HepG2 (cell line): ENCODE measurements around the gene C1QTNF5. TPM values are rescaled to one million over a fixed set of nuclear protein-coding genes. Genes with fewer than 3 reads are reported as not detected.

Experiments used
- ARID2 ChIP-seq: sonication (generic); formaldehyde crosslinking; IDR thresholded peaks from 2 replicates; pipeline ENCODE4 v1.8.1; 2022; ENCODE audit warnings: mild to moderate bottlenecking, missing genetic modification reagents, borderline replicate concordance
- CBX5 ChIP-seq: sonication (generic); formaldehyde crosslinking; IDR thresholded peaks from 2 replicates; pipeline ENCODE4 v1.4.0; 2020; ENCODE audit warnings: missing genetic modification reagents, borderline replicate concordance
- DR1 ChIP-seq: sonication (generic); formaldehyde crosslinking; IDR thresholded peaks from 2 replicates; pipeline ENCODE4 v1.8.0; 2021; ENCODE audit warnings: mild to moderate bottlenecking, missing genetic modification reagents, inconsistent platforms
- GTF2F1 ChIP-seq: fragments of 150-350 bp; IDR thresholded peaks from 2 replicates; pipeline ENCODE4 v1.6.1; 2014; ENCODE audit warnings: low read length
- HNF1B ChIP-seq: sonication (generic); formaldehyde crosslinking; IDR thresholded peaks from 2 replicates; pipeline ENCODE4 v1.5.1; 2020; ENCODE audit warnings: mild to moderate bottlenecking, moderate library complexity, missing genetic modification reagents
- NR3C1 ChIP-seq: sonication (generic); formaldehyde crosslinking; IDR thresholded peaks from 2 replicates; pipeline ENCODE4 v1.4.0; 2020; ENCODE audit warnings: missing genetic modification reagents
- PAXIP1 ChIP-seq: sonication (generic); formaldehyde crosslinking; conservative IDR thresholded peaks from 2 replicates; pipeline ENCODE4 v1.4.0; 2020; ENCODE audit warnings: mild to moderate bottlenecking, missing genetic modification reagents, moderate library complexity
- RXRA ChIP-seq: sonication (generic); formaldehyde crosslinking; IDR thresholded peaks from 2 replicates; pipeline ENCODE4 v1.5.1; 2020; ENCODE audit warnings: missing genetic modification reagents
- SMAD9 ChIP-seq: sonication (generic); formaldehyde crosslinking; IDR thresholded peaks from 2 replicates; pipeline ENCODE4 v1.5.1; 2020; ENCODE audit warnings: mild to moderate bottlenecking, missing genetic modification reagents
- SSRP1 ChIP-seq: IDR thresholded peaks from 2 replicates; pipeline ENCODE4 v1.6.1; 2016; ENCODE audit warnings: control low read depth
- STAT6 ChIP-seq: sonication (generic); formaldehyde crosslinking; IDR thresholded peaks from 2 replicates; pipeline ENCODE4 v1.4.0; 2020; ENCODE audit warnings: missing genetic modification reagents, mild to moderate bottlenecking, borderline replicate concordance
- TBL1XR1 ChIP-seq: fragments of 150-350 bp; IDR thresholded peaks from 2 replicates; pipeline ENCODE4 v1.6.1; 2014; ENCODE audit warnings: borderline replicate concordance, low read length; ENCODE audit not compliant: partially characterized antibody
- TRIM22 ChIP-seq: fragments of 450-650 bp; IDR thresholded peaks from 2 replicates; pipeline ENCODE4 v1.6.1; 2017
- TSC22D2 ChIP-seq: sonication (generic); formaldehyde crosslinking; IDR thresholded peaks from 2 replicates; pipeline ENCODE4 v1.5.1; 2020; ENCODE audit warnings: missing genetic modification reagents, mild to moderate bottlenecking, borderline replicate concordance
- ZMYM2 ChIP-seq: sonication (generic); formaldehyde crosslinking; IDR thresholded peaks from 2 replicates; pipeline ENCODE4 v1.8.0; 2022; ENCODE audit warnings: mild to moderate bottlenecking, missing genetic modification reagents
- ZNF282 ChIP-seq: fragments of 450-650 bp; IDR thresholded peaks from 2 replicates; pipeline ENCODE4 v1.6.1; 2018; ENCODE audit not compliant: partially characterized antibody
- ZNF614 ChIP-seq: IDR thresholded peaks from 2 replicates; pipeline ENCODE4 v1.6.1; 2018; ENCODE audit warnings: missing biosample characterization, missing genetic modification reagents, inconsistent platforms, borderline replicate concordance
- ZNF777 ChIP-seq: sonication (generic); formaldehyde crosslinking; IDR thresholded peaks from 2 replicates; pipeline ENCODE4 v1.4.0; 2020; ENCODE audit warnings: missing genetic modification reagents
- polyA plus RNA-seq, 8 experiments: library from polyadenylated mRNA; depleted of rRNA in 3 of 8; stranded (reverse) in 7 of 8; unstranded in 1 of 8; fragments of >200 nt; fragmentation: Illumina TruSeq in 4 of 8; extraction: Trizol in 4 of 8; gene quantifications; 2 replicates each; pipeline versions ENCODE4 v1.2.1 to v1.2.3, GENCODE V29; 2011 to 2016; ENCODE audit warnings: low read depth in 4 of 8, missing spikeins in 1 of 8, mixed read lengths in 1 of 8; ENCODE audit not compliant: insufficient read depth in 1 of 8
- total RNA-seq, 5 experiments: library from RNA; depleted of rRNA; stranded (reverse); fragments of >200 nt; fragmentation: Illumina TruSeq; extraction: Trizol; gene quantifications; 2 replicates each; pipeline ENCODE4 v1.2.3, GENCODE V29; 2016; ENCODE audit warnings: low read depth in 1 of 5

The C1QTNF5 gene
- total and polyA plus RNA-seq, 2 of the 13 experiments (the other 11 are each of a cell fraction or from before 2014, with no cell fraction given) = 0.86 to 1.2 TPM

- no peak for TF ChIP-seq STAT6 (CRISPR knock-in tag)
- no peak for TF ChIP-seq ARID2 (CRISPR knock-in tag)
- no peak for TF ChIP-seq NR3C1
- TF ChIP-seq SMAD9 (CRISPR knock-in tag) = 0 out of 2 replicates have a peak, but pooled peaks have one; percentile 46
- TF ChIP-seq ZMYM2 = no peak
- TF ChIP-seq ZNF282 = no peak
- TF ChIP-seq CBX5 (CRISPR knock-in tag) = peak; percentile 29; the same call in 1 of the 2 replicates
- TF ChIP-seq ZNF777 (CRISPR knock-in tag) = no peak
- no peak for TF ChIP-seq RXRA (CRISPR knock-in tag)
- TF ChIP-seq PAXIP1 (CRISPR knock-in tag) = no peak; the same call in 1 of the 2 replicates
- 0 out of 2 replicates have a peak, but pooled peaks have one; percentile 62 for TF ChIP-seq TSC22D2 (CRISPR knock-in tag)
- TF ChIP-seq TRIM22 = no peak
- TF ChIP-seq DR1 (CRISPR knock-in tag) = no peak
- TF ChIP-seq GTF2F1 = no peak
- no peak for TF ChIP-seq ZNF614
- TF ChIP-seq TBL1XR1 = no peak
- TF ChIP-seq SSRP1 (CRISPR knock-in tag) = 0 out of 2 replicates have a peak, but pooled peaks have one; percentile 40
- TF ChIP-seq HNF1B (CRISPR knock-in tag) = no peak
- TF ChIP-seq, all 625 proteins: peak for 52
Measured at GRCh38 chr11:119373921-119374631, 33.4 kb upstream of the C1QTNF5 start (continued).
